Endometrium (tissue), 2 donors: Measurements from ENCODE around the gene RPP30.

ENCODE experiments used
- FAIRE-seq: peaks from 2 replicates; lab custom pipeline; 2012; peaks lifted over from hg19 to GRCh38; lab: Jason Lieb, UNC
- donor health status: control.
- donor health status: control.

Gene RPP30

DNA sequence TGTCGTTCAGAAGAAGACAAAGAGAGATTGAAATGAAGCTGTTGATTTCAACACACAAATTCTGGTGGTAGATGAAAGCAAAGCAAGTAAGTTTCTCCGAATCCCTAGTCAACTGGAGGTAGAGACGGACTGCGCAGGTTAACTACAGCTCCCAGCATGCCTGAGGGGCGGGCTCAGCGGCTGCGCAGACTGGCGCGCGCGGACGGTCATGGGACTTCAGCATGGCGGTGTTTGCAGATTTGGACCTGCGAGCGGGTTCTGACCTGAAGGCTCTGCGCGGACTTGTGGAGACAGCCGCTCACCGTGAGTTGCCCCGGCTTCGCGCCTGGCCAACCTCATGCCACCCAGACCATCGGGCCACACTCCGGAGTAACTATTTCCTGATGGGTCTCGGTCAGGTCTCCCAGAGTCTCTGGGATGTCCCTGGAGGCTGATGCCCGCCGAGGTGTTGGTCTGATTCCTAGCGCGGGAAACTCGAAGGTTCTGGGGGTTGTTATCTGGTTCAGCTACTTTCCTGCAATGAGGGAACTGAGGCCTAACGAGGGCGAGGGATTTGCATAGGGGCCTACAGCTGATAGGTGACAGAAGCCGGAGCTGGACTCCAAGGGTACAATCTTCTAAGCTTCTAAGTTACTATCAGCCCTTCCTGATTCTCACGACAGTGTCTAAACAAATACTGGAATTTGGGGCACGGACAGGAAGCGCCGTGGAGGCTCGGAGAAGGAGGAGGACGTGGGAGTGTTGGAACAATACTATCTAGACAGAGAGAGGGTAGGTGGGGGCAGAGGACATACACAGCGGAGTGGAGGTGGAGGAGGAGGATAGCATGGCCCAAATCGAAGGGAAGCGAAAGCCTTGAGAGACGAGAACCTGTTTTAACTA lies at the start of gene RPP30:
Gene RPP30, plus strand, starts transcription at position 209 of the 882 bp plus-strand sequence. Its CDS starts 13 bp downstream, at position 222.
- peak; percentile 85 for FAIRE-seq

DNA sequence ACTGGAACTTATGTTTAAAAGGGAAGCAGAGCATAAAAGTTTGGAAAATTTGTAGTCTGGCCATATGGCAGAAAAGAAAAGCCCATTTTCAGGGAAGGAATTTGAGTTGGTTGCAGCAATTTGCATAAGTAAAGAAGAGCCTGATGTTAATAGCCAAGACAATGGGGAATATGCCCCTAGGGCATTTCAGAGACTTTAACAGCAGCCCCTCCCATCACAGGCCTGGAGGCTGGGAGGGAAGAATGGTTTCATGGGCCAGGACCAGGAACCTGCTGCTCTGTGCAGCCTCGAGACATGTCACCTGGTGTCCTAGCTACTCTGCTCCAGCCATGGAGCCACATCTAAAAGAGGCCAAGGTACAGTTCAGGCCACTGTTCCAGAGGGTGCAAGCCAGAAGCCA lies 49.3 kb upstream of the RPP30 start:
- FAIRE-seq, result no peak

DNA sequence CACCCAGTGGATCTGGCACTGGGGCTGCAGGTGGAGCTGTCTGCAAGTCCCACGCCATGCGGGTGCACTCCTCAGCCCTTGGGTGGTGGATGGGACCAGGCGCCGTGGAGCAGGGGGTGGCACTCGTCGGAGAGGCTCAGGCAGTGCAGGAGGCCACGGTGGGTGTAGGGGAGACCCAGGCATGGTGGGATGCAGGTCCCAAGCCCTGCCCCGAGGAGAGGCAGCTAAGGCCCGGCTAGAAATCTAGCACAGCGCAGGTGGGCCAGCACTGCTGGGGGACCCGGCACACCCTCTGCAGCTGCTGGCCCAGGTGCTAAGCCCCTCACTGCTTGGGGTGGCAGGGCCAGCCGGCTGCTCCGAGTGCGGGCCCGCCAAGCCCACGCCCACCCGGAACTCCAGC lies 39.7 kb upstream of the RPP30 start:
- no peak for FAIRE-seq

DNA sequence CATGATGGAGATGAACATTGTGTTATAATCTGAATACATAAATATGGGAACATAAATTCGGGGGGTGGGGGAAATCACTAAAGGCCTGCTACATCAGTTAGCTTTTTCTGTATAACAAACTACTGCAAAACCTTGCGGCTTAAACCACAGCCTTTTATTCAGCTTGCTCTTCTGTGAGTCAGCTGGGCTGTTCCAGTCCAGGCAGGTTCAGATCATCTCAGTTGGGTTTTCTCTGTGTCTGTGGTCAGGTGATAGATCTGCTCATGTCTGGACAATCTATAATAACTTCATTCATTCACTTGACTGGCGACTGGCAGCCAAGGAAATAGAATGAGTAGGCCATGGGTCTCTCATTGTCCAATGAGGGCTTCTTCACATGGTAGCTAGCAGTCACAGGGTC lies 37.4 kb upstream of the RPP30 start:
- no peak for FAIRE-seq

DNA sequence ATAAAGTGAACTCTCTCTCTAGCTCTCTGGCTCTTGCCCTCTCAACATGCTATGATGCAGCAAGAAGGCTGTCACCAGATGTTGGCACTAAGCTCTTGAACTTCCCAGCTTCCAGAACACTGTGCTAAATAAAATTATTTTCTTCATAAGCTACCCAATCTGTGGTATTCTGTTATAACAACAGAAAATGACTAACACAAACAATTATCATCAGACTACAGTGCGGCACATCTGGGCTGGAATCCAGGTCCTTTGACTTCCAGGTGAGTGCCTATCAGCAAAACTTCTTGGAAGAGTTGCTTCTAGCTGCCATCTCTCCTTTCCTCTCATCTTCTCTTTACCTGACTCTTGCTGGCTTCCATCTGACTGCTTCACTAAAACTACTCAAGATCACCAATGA lies 34.3 kb upstream of the RPP30 start:
- FAIRE-seq, result no peak

DNA sequence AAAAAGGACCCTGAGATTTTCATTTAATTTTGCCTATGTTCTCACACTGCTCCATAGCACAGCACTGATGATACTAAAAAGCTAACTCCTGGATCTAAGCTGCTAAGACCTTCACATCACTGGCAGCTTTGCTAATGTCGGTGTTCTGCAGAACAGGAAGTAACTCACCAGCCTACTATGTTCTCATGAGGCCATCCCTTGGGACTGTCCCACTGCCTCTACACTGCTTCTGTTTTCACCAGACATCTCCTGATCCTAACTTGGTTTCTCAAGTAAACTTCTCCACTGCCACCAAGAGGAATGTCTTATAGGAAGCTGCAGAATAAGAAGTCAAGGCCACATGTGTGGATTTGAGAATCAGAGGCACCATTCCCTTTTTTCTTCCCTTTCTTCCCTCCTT lies 29.0 kb upstream of the RPP30 start:
- no peak for FAIRE-seq

DNA sequence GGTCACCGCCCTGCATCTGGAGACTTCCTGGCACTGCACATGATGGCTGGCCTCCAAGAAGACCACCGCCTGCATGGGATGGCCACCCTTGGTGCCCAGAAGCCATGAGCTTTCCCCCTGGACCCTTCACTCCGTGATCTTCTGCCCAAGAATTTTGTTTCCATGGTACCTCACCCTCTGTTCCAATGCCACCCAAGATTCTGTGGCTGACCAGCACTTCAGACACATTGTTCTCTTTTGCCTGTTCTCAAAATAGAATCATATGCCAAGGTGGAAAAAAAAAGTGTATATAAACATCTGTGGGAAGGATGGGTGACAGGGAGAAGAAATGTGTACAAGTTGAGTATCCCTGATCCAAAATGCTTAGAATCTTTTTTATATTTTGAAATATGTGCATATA lies 26.0 kb upstream of the RPP30 start:
- no peak for FAIRE-seq

DNA sequence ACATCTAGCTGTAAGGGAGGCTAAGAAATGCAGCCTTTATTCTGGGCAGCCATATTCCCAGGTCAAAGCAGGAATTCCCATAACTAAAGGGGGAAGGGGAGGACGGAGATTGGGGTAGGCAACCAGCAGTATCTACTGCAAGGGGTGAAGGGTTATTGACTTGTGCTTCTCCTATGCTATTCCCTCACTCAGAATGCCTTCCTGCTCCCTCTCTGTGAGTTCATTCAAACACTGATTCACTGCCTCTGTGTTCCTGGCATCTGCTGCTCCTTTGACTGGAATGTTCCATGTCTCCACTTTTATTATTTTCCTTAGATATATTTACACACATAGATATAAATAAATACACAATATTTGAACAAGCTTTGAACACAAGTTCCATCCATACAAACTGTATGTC lies 25.0 kb upstream of the RPP30 start:
- no peak for FAIRE-seq

DNA sequence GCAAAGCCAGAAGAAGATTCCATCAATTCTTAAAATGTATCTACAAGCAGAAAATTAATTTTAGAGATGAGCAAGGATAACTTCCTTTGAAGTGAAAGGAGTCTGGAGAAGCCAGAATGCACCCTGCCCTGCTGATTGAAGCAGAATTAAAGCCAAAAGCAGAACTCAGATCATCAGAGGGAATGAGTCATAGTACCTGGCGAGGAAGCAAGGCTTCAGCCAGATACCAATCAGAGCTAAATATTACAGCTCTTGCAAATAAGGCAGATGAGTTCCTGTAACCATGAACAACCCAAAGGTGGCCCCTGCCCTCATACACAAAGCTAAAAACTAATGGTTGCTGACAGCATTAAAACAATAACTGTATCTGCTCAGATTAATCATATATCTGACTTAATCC lies 24.3 kb upstream of the RPP30 start:
- FAIRE-seq, result no peak

DNA sequence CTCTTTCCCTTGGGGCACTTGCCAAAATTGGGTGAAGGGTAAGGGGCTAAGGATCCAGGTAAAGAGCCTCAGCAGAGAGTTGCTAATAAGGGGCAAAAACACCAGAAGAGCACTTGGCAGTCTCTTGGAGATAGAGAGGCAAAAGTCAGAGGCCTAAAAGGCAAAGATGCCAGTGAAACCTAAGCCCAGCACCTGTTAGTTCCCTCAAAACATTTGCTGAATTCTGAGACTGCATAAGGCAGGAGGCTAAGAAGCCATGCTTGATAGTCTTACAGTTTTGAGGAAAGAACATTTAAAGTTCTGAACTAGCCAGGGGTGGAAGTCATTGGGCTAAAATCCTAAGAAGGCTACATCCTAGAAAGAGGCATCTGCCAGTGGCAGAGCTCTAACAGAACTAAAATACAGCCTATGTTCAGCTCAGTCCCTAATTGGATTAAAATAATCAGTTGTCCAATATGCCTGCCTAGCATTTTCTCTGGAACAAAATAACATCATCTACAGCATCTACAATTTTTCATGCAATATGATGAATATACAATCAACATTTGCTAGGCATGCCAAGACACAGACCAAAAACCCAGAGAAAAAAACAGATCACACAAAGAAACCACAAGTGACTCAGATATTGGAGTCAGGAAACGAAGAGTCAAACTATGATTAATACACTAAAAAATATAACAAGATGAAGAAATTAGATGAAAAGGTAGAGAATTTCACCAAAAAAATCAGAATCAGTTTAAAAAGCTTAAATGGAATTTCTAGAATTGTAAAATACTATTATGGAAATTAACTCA lies 21.6 kb upstream of the RPP30 start:
- FAIRE-seq, result no peak

DNA sequence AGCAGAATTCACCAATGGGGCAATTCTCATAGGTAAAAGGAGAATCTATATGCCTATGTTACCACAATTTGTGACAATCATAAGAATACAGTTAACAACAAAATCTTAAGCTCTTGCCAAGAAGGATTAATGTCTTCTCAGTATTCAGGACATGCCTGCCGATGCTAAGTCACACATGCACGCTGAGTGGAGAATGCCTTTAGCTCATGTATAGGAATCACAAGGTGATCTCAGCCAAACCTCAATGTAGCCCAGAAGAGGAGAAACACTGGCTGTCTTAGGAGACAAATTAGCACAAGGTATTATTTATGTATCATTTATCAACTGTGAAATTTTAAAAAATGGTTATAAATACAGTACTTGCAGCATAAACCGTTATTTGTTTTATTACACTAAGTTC lies 16.6 kb upstream of the RPP30 start:
- no peak for FAIRE-seq

DNA sequence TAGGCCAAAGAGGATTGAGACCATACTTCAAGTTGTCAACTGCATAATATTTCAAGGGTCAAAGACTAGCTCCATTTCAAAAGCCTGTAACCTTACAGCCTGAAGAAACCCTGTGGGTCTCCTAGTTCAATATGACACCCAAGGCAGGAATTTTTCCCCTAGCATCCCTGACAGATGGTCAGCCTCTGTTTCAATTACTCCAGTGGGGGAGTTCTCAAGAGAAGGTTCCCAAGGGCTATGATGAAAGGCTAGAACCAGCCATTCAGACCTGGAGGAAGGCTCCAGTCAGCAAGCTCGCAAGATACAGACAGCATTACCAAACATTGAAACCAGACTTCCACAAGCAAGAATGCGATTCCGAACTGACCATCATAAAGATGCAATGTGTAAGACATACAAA lies 15.5 kb upstream of the RPP30 start:
- no peak for FAIRE-seq

DNA sequence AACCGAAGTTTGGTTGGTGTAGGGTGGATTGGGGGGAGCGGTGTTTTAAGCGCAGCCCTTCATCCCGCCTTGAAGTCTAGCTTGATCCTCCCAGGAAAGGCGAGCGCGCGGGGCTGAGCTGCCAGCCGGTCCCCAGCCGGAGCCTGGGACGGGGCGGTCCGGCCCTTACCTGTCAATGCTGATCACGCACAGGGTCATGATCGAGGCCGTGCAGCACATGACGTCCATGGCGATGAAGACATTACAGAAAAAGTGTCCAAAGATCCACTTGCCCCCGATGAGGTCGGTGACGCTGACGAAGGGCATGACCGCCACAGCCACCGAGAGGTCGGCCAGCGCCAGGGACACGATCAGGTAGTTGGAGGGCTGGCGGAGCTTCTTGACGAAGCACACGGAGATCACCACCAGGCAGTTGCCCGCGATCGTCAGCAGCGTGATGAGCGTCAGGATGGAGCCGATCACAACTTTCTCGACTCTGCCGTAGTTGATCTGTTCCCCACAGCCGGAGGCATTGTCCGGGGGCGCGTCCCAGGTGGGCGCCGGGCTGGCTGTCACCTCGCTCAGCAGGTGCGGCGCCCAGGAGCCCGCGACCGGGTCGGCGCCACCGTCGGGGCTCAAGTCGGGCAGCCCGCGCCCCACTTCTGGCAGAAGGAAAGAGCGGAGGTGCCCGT lies 14.7 kb upstream of the RPP30 start:
- no peak for FAIRE-seq

DNA sequence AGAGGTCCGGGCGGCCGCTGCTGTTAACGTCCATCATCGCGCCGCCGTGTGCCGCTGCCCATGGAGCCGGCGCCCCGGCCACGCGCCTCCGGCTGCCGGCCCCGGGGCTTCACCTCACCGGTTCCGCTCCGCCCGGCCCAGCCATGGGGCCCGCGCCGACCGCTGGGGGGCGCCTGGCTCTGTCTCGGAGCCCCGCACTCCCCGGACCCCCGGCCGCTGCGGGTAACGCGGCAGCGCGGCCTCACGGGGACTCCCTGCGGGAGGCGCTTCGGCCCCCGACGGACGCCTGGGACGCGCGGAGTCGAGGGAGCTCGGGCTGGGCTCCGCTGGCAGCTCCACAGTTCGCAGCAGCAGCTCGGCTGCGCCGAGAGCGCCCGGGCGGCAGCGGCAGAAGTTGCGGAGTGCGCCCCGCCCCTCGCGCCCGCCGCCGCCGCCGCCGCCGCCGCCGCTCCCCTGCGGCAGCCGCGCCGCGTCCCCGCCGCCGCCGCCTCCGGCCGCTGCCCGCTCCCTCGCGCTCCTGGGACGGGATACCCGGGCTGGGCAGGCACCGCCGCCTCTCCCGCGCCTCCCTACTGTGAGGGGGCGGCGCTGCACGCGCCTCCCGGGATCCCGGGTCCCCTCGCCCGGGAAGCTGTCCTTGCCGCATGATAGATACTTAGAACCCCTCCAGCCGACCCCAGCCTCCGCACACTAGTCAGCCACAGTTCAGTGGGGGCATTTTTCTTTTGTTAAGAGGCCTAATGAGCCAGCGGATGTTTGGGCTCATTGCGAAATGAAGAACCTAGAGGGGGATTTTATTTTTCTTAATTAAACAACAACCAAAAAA lies 13.9 kb upstream of the RPP30 start, which contains the start of gene HTR7:
Gene HTR7, minus strand, starts transcription at position 405 of the 826 bp plus-strand sequence. Its CDS starts 368 bp downstream, at position 37.
- no peak for FAIRE-seq

DNA sequence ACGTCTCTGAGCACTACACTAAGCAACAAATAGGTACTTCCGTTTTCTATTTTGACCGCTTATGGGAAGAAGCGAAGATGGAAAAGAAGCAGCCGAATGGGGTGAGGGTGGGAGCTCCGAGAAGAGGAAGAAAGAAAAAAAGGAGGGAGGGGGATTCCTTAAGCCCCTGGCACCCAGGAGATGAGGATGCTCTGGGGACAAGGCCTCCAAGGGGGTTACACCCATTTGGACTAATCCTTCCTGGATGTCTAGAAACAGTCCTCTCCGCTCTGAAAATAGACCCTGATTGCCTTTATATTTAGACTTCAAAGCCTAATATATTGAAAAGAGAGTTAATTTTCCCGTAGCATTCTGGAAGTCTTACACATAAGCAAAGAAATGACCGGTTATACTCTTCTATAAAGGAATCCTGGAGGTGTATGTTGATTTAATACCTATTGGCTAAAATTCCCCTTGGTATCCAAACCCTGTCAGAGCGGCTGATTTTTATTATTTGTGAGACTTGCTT lies 13.3 kb upstream of the RPP30 start:
- no peak for FAIRE-seq

DNA sequence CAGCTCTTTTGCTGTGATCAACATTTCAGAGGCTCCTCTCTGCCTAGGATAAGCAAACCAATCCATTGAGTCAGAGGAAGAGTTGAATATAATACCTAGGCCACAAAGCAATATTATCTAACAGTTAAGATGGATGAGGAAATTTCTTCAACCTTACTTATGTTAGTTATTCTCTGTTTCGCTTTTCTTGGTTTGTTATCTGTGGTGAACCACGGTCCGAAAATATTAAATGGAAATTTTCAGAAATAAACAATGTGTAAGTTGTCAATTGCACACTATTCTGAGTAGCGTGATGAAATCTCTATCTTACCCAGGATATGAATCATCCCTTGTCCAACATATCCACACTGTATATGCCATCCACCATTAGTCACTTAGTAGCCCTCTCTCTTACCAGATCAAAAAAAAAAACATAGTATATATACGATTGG lies 12.4 kb upstream of the RPP30 start:
- no peak for FAIRE-seq

DNA sequence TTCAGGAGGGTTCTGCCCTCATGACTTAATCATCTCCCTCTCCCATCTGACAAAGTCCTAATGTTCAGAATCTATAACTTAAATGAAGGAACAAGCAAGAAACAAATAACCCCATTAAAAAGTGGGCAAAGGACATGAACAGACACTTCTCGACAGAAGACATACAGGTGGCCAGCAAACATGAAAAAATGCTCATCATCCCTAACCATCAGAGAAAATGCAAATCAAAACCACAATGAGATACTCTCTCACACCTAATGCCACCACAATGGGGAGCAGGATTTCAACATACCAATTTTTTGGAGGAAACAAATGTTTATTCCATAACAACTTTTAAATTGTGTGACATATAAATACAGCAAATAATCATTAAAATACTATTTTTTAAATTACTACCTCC lies 11.0 kb upstream of the RPP30 start:
- no peak for FAIRE-seq

DNA sequence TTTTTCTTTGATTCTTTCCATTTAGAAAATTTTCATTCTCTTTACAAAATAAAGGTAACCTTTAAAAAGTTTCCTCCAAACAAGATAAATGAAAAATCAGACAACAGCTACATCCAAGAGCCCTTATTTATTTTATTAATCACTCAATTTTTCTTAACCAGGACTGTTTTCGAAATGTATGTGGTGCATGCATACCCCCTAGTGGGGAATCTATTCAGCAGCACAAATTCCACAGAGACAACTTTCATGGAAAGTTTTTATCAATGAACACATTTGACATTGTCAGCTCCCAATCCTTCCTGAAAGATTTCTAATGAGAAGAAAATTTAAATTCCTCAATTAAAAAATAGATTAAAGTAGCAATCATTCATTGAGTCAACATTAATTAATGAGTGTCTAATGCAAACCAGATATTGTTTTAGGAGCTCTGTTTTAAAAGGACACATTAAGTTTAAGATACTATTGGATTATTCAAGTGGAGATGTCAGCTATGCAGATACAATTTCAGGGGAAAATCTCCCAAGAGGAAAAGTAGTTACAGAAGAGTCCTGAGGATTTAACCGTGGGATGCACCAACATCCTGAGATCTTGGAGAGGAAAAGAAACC lies 8.8 kb upstream of the RPP30 start:
- peak; percentile 97 for FAIRE-seq

DNA sequence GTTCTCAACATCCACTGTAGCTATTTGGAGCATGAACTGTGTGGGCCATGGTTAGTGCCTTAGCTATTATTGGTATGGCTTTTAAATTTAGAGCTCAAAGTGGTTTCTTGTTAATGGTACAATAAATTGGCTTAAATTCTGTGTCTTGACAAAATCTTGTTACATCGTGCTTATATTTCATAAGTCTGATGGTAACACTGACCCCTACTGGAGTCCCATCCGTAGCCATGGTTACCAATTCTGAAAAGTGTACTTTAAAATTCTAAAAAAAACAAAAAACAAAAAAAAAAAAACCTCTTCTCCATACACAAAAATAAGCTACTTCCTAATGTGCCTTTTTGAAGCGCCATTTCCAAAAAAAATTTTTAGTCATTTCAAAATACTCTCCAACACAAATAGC lies 6.4 kb upstream of the RPP30 start:
- peak; percentile 55 for FAIRE-seq

DNA sequence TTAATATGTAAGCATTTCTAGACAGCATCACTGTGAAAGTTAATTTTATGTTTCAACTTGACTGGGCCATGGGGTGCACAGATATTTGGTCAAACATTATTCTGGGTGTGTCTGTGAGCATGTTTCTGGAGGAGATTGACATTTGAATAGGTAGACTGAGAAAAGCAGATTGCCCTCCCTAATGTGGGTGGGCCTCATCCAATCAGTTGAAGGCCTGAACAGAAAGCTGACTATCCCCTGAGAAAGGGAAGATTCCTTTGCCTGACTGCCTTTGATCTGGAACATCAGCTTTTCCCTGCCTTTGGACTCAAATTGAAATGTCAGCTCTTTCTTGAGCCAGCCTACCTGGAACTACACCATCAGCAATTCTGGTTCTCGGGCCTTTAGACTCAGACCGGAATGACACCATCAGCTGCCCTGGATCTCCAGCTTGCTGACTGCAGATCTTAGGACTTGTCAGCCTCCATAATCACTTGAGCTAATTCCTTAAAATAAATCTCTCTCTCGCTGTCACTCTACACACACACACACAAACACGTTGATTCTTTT lies 5.7 kb upstream of the RPP30 start:
- FAIRE-seq, result no peak

DNA sequence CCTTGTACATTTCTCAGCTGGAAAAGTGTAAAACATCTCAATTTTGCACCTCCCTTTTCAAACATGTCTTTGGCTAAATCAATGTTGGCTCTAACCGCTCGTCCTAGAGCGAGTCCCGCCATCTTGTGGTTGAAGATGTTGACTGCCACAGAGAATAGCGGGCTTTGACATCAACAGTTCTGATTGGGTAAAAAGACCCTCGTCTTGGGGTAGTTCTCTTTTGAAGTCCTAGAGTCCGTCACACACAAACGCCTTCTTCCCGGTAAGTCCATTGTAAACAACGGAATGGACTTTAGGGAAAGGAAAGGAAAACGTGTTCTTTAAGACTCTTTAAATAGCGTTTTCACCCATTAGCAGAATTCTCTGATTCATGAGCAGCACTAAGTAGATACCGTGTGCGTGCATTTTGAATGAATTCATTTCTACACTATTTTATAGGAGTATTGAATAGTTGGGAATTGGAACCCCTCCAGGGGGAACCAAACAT lies 452 bp upstream of the RPP30 start:
- peak; percentile 54 for FAIRE-seq
